GM23338 (cell line): Measurements from ENCODE around the gene BNC2.

Experiments
- CREB1 ChIP-seq: fragments of 250-450 bp; sonication (Bioruptor Pico); IDR thresholded peaks from 2 replicates; pipeline ENCODE4 v1.5.0; 2020; ENCODE audit warnings: low read depth, mild to moderate bottlenecking, moderate library complexity
- CTCF ChIP-seq, 2 experiments: fragments of 200-600 bp in 1 of 2; sonication (generic) in 1 of 2; conservative IDR thresholded peaks; 2 replicates each; pipeline versions ENCODE4 v1.5.1 to v1.6.1; 2016 to 2017; ENCODE audit warnings: antibody characterized with exemption in 2 of 2, low read depth in 2 of 2, mild to moderate bottlenecking in 2 of 2, moderate library complexity in 1 of 2
- ETS1 ChIP-seq: IDR thresholded peaks from 2 replicates; pipeline ENCODE4 v1.6.1; 2016; ENCODE audit warnings: antibody characterized with exemption
- EZH2 ChIP-seq: fragments of 200-600 bp; sonication (generic); IDR thresholded peaks from one replicate; pipeline ENCODE4 v1.8.0; 2017; ENCODE audit warnings: antibody characterized with exemption, mild to moderate bottlenecking, low read depth; ENCODE audit not compliant: unreplicated experiment
- EZH2phosphoT487 ChIP-seq: fragments of 200-600 bp; sonication (generic); IDR thresholded peaks from one replicate; pipeline ENCODE4 v1.8.1; 2018; ENCODE audit warnings: antibody characterized with exemption; ENCODE audit not compliant: unreplicated experiment
- JUNB ChIP-seq: IDR thresholded peaks from one replicate; pipeline ENCODE4 v1.6.1; 2016; ENCODE audit warnings: antibody characterized with exemption; ENCODE audit not compliant: unreplicated experiment
- POLR2AphosphoS5 ChIP-seq: IDR thresholded peaks from 2 replicates; pipeline ENCODE4 v1.6.1; 2016; ENCODE audit warnings: antibody characterized with exemption, low read depth
- REST ChIP-seq: IDR thresholded peaks from one replicate; pipeline ENCODE4 v1.6.1; 2018; ENCODE audit warnings: antibody characterized with exemption; ENCODE audit not compliant: unreplicated experiment
- ZNF114 ChIP-seq: fragments of 250-450 bp; sonication (Bioruptor Pico); IDR thresholded peaks from 2 replicates; pipeline ENCODE4 v1.5.0; 2020; ENCODE audit warnings: mild to moderate bottlenecking, moderate library complexity
- ZNF462 ChIP-seq: fragments of 250-450 bp; sonication (Bioruptor Pico); IDR thresholded peaks from 2 replicates; pipeline ENCODE4 v1.5.0; 2020; ENCODE audit warnings: mild to moderate bottlenecking, moderate library complexity

- TF ChIP-seq CTCF (conservative IDR thresholded peaks at IDR 0.05; ENCODE audit: low read depth in 2 of 2) (no peak), EZH2 (no peak), EZH2phosphoT487 (no peak), POLR2AphosphoS5 (no peak), ZNF462 (CRISPR knock-in tag) (no peak), REST (no peak), ZNF114 (CRISPR knock-in tag) (no peak), CREB1 (no peak), ETS1 (no peak), JUNB (no peak)
Measured at GRCh38 chr9:16360247-16360646, 510.2 kb downstream of the BNC2 start.
